C4-2B (cell line): Measurements from ENCODE around the gene RSPO3.

Experiments used
- ZFX ChIP-seq: fragments of 450-650 bp; IDR thresholded peaks from 2 replicates; pipeline ENCODE4 v1.6.1; 2017
- TF ChIP-seq, protein P1 (sequence below): fragments of 450-650 bp; conservative IDR thresholded peaks from 2 replicates; pipeline ENCODE4 v1.5.1; 2017; ENCODE audit warnings: mild to moderate bottlenecking

DNA sequence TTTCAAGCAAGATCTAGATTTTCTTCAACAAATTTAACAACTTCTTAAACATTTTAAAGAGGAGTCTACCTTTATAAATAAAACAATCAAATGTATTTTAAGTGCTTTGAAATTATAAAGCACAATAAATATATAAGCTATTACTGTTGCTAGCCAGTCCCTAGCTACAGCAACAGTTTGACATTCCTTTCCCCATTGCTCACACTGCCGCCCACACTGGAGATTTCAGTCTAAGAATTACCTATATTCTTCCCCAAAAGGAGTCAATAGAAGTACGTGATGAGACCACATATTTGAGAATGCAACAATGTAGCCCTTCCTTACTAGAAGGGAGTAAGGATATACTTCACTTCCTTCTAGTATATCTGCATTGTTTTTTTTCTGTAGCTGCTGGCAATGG, 82.8 kb downstream of the RSPO3 start:
- TF ChIP-seq, protein P1, sequence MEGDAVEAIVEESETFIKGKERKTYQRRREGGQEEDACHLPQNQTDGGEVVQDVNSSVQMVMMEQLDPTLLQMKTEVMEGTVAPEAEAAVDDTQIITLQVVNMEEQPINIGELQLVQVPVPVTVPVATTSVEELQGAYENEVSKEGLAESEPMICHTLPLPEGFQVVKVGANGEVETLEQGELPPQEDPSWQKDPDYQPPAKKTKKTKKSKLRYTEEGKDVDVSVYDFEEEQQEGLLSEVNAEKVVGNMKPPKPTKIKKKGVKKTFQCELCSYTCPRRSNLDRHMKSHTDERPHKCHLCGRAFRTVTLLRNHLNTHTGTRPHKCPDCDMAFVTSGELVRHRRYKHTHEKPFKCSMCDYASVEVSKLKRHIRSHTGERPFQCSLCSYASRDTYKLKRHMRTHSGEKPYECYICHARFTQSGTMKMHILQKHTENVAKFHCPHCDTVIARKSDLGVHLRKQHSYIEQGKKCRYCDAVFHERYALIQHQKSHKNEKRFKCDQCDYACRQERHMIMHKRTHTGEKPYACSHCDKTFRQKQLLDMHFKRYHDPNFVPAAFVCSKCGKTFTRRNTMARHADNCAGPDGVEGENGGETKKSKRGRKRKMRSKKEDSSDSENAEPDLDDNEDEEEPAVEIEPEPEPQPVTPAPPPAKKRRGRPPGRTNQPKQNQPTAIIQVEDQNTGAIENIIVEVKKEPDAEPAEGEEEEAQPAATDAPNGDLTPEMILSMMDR = no peak
- TF ChIP-seq ZFX = no peak
